Mononuclear cell (primary cell): Measurements from ENCODE around the gene GMDS. TPM values are rescaled to one million over a fixed set of nuclear protein-coding genes. Genes with fewer than 3 reads are reported as not detected.

Experiments
- H3K27me3 ChIP-seq: 2 replicates; pipeline ENCODE4 v1.6.0; 2011; ENCODE audit warnings: low read length, control low read depth; ENCODE audit not compliant: insufficient read depth
- H3K4me1 ChIP-seq: 2 replicates; pipeline ENCODE4 v1.5.1; 2011; ENCODE audit warnings: mild to moderate bottlenecking, low read length, control low read depth; ENCODE audit not compliant: insufficient read depth
- H3K4me3 ChIP-seq: 2 replicates; pipeline ENCODE4 v1.5.1; 2011; ENCODE audit warnings: mild to moderate bottlenecking, low read length, moderate library complexity
- H3K9me3 ChIP-seq: 2 replicates; pipeline ENCODE4 v1.5.1; 2011; ENCODE audit warnings: low read depth, mild to moderate bottlenecking, control low read depth, low read length
- total RNA-seq: library from RNA; depleted of rRNA; stranded (reverse); fragments of >200 nt; gene quantifications from one replicate; pipeline ENCODE4 v1.2.3, GENCODE V29; 2012

The GMDS gene
- total RNA-seq: 10.6 TPM

DNA sequence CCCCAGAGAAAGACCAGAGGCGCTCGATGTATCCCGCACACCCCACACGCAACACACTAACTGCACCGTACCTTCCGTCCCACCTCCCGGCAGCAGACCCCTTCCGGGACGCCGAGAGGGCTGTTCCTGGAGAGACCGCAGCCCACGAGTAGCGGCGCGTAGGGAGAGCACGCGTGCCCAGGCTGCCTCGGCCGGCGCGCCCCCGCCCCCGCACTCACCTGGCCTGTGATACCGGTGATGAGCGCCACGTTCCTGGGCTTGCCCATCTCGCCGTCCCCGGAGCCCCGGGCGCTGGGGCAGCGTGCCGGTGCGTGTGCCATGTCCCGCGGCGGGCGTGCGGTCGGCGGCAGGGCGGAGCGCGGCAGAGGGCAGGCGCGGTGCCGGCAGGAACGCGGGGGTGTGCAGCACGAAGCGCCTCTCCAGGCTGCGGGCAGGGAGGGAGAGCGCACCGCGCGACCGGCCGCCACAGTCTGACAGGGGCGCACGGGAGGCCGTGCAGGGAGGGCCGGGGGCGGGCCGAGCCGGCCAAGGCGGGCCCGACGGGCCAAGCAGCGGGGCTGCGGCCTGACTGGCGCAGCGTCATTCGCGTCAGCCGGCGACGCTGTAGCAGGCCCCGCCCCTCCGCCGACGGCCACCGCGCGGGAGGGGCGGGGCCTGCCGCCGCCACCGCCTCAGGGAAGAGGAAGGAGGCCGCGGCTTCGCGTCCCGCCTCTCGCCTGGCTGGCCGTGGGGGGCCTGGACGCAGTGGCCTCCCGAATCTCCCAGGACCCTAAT is at the start of gene GMDS:
Gene GMDS, minus strand, starts transcription at position 503 of the 774 bp plus-strand sequence.
- H3K27me3 ChIP-seq: no peaks in the 10 kb centered on the region
- H3K9me3 ChIP-seq: no peaks in the 10 kb centered on the region
- peak within 1 kb of the TSS; percentile 70 for H3K4me3 ChIP-seq
- H3K4me1 ChIP-seq: peaks cover 34% of the 10 kb centered on the region

DNA sequence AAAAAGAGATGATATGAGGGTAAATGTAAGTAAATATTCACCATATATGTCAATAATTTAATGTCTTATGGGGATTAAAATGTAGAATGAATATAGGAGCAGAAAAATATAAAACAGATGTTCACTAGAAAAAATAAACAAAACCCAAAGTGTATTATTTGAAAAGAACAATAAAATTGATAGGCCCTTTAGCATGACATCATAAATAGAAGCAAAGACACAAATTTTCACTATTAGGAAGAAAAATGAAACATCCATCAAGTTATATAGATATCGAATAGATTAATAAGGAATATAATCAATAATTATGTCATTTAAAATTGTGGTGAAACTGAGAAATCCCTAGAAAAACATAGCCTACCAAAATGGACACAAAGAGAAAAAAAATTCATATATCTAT is 40.1 kb upstream of the GMDS start:
- Histone ChIP-seq H3K27me3 (no peaks in the 10 kb centered on the region), H3K4me3 (no peak overlapping the region), H3K4me1 (no peaks in the 10 kb centered on the region), H3K9me3 (peaks cover 17% of the 10 kb centered on the region)

GRCh38 chr6:2275892-2276242 is 30.5 kb upstream of the GMDS start:
- Histone ChIP-seq H3K27me3 (no peaks in the 10 kb centered on the region), H3K9me3 (peaks cover 13% of the 10 kb centered on the region), H3K4me3 (no peak overlapping the region), H3K4me1 (no peaks in the 10 kb centered on the region)

- Histone ChIP-seq H3K4me1 (no peaks in the 10 kb centered on the region), H3K4me3 (no peak overlapping the region), H3K9me3 (peaks cover 11% of the 10 kb centered on the region), H3K27me3 (no peaks in the 10 kb centered on the region)
Measured at GRCh38 chr6:2274981-2275891, 29.8 kb upstream of the GMDS start.

DNA sequence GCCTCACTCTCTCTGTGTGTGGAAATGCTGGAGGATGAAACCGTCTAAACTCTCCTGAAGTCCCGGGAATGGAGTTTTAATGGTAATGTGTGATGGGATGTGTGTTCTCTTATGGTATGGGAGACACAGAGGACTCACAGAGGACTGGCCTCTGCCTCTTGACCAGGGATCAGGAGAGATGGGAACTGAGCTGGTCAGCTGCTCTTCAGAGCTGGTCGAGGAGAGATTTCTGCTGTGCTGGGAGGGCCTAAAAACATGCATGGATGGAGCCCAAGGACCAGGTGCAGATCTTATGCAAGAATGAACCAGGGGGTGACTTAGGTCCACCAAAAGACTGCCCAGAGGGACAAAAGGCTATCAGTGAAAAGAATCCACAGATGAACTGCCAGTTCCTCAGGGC is 27.3 kb upstream of the GMDS start:
- Histone ChIP-seq H3K27me3 (no peaks in the 10 kb centered on the region), H3K9me3 (no peaks in the 10 kb centered on the region), H3K4me3 (no peak overlapping the region), H3K4me1 (no peaks in the 10 kb centered on the region)

DNA sequence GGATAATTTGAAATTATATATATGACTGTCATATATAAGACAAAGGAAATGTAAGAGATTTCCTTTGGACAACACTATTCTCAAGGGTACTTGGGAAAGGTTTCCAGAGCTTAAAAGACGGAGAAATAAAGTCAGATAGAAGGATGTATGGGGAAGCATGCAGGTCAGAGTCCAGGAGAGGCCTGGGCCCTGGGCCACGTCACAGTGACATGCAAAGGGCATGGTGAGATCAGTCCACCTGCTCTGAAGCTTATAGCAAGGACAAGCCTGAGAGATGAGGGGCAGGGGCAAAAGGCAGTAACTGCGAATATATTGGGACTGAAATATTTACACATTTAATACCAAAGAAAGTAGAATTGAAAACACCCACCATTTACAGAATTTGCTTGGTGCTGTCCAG is 24.6 kb upstream of the GMDS start:
- Histone ChIP-seq H3K4me1 (no peaks in the 10 kb centered on the region), H3K4me3 (no peak overlapping the region), H3K9me3 (no peaks in the 10 kb centered on the region), H3K27me3 (no peaks in the 10 kb centered on the region)

GRCh38 chr6:2266841-2267240 is 21.4 kb upstream of the GMDS start:
- H3K4me1 ChIP-seq: no peaks in the 10 kb centered on the region
- H3K4me3 ChIP-seq: no peak overlapping the region
- H3K27me3 ChIP-seq: no peaks in the 10 kb centered on the region
- no peaks in the 10 kb centered on the region for H3K9me3 ChIP-seq

- H3K27me3 ChIP-seq: no peaks in the 10 kb centered on the region
- no peak overlapping the region for H3K4me3 ChIP-seq
- no peaks in the 10 kb centered on the region for H3K9me3 ChIP-seq
- no peaks in the 10 kb centered on the region for H3K4me1 ChIP-seq
Measured at GRCh38 chr6:2266031-2266795, 20.8 kb upstream of the GMDS start.

GRCh38 chr6:2264932-2265331 is 19.5 kb upstream of the GMDS start:
- Histone ChIP-seq H3K27me3 (no peaks in the 10 kb centered on the region), H3K9me3 (no peaks in the 10 kb centered on the region), H3K4me1 (no peaks in the 10 kb centered on the region), H3K4me3 (no peak overlapping the region)

- Histone ChIP-seq H3K27me3 (no peaks in the 10 kb centered on the region), H3K9me3 (no peaks in the 10 kb centered on the region), H3K4me1 (no peaks in the 10 kb centered on the region), H3K4me3 (no peak overlapping the region)
Measured at GRCh38 chr6:2263896-2264295, 18.5 kb upstream of the GMDS start.

GRCh38 chr6:2259574-2259973 is 14.2 kb upstream of the GMDS start:
- Histone ChIP-seq H3K4me3 (no peak overlapping the region), H3K9me3 (no peaks in the 10 kb centered on the region), H3K27me3 (no peaks in the 10 kb centered on the region), H3K4me1 (no peaks in the 10 kb centered on the region)

- H3K4me3 ChIP-seq: no peak overlapping the region
- H3K27me3 ChIP-seq: no peaks in the 10 kb centered on the region
- H3K4me1 ChIP-seq: no peaks in the 10 kb centered on the region
- H3K9me3 ChIP-seq: no peaks in the 10 kb centered on the region
Measured at GRCh38 chr6:2259002-2259494, 13.6 kb upstream of the GMDS start.

GRCh38 chr6:2258112-2258511 is 12.7 kb upstream of the GMDS start:
- Histone ChIP-seq H3K27me3 (no peaks in the 10 kb centered on the region), H3K4me1 (no peaks in the 10 kb centered on the region), H3K4me3 (no peak overlapping the region), H3K9me3 (no peaks in the 10 kb centered on the region)

GRCh38 chr6:2257363-2257762 is 12.0 kb upstream of the GMDS start:
- no peaks in the 10 kb centered on the region for H3K27me3 ChIP-seq
- H3K4me3 ChIP-seq: no peak overlapping the region
- H3K4me1 ChIP-seq: no peaks in the 10 kb centered on the region
- no peaks in the 10 kb centered on the region for H3K9me3 ChIP-seq

GRCh38 chr6:2254747-2255146 is 9.3 kb upstream of the GMDS start:
- H3K4me3 ChIP-seq: no peak overlapping the region
- no peaks in the 10 kb centered on the region for H3K27me3 ChIP-seq
- H3K9me3 ChIP-seq: no peaks in the 10 kb centered on the region
- H3K4me1 ChIP-seq: no peaks in the 10 kb centered on the region
